ENCODE measurements around the gene PIGB.

- TF ChIP-seq YY1 (IDR thresholded peaks at IDR 0.05; ENCODE audit: low read depth) (no peak), RAD21 (IDR thresholded peaks at IDR 0.05; ENCODE audit: low read depth) (no peak), TEAD4 (IDR thresholded peaks at IDR 0.05) (no peak), CREB1 (IDR thresholded peaks at IDR 0.05; ENCODE audit: low read depth) (no peak), NFIC (IDR thresholded peaks at IDR 0.05) (no peak), EP300 (IDR thresholded peaks at IDR 0.05; ENCODE audit: borderline replicate concordance) (no peak), FOXM1 (IDR thresholded peaks at IDR 0.05; ENCODE audit: borderline replicate concordance, low read depth) (no peak), REST (IDR thresholded peaks at IDR 0.05; ENCODE audit: low read depth) (no peak), TCF12 (IDR thresholded peaks at IDR 0.05; ENCODE audit: low read depth) (no peak), CEBPB (IDR thresholded peaks at IDR 0.05) (no peak)
- TF ChIP-seq, protein P1, sequence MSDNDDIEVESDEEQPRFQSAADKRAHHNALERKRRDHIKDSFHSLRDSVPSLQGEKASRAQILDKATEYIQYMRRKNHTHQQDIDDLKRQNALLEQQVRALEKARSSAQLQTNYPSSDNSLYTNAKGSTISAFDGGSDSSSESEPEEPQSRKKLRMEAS (IDR thresholded peaks at IDR 0.05): no peak
Observed at GRCh38 chr15:55320238-55320550, 1.2 kb downstream of the PIGB start.

All from Ishikawa (cell line).